IPS-NIHi7 (cell line): ENCODE data around the gene DNAAF6.
A peak's percentile ranks its signal among the peaks of the same experiment; 100 is the strongest.
"Not testable (repeated sequence)": the region's sequence is repeated elsewhere in the genome, so short reads cannot be mapped to it uniquely, and the experiment has no call there.

ENCODE experiments used
- DNase-seq: peaks from one replicate; pipeline ENCODE4 v3.0.0; 2012; ENCODE audit warnings: mixed read lengths; ENCODE audit errors: extremely low spot score

DNAAF6 gene

DNA sequence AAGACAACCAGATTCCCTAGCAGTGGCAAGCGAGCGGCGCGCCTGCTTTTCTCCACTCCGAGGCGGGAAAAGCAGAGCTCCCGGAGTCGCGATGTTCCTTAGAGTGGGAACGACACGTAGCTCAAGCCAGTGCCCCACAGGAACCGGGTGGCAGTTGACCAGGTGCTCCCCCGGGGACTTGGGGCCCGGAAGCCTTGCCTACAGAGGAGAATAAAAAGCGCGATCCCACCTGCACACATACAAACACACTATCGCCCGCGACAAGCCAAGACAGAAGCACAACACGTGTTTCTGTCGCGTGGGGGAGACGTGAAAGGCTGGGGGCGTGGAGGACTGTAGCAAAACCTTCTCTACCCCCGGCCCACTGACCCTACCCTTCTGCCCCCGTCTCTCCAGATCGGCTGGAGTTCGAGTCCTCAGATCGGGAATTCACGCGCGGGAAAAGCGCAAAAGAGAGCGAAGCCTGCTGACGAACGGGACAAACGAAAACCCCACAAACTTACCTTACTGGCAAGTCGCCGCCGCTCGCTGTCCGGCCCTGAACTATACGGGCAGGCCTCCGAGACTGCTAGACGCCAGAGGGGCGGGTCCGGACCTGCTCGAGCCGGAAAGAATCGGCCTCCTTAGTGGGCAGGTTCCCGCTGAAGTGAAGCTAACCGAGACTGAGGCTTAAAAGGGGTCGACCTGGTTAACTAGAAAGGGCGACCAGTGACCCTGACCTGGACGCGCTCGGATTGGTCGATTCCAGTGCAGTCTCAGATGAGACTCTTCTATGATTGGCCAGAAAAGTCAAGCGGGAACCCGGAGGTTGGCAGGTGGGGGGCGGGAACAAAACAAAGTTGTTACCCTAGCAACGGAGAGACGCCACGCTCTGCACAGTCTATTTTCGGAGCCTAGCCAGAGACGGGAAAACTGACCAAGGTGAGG, at the start of gene DNAAF6, which contains the start of gene NUP62CL:
DNAAF6 (plus strand) TSS at position 842 of the 927 bp plus-strand sequence. CDS start 6,265 bp downstream, outside the sequence.
NUP62CL (minus strand) TSS at position 664 of the 927 bp plus-strand sequence. CDS start 31,287 bp downstream, outside the sequence.
- peak; percentile 83 for DNase-seq

DNA sequence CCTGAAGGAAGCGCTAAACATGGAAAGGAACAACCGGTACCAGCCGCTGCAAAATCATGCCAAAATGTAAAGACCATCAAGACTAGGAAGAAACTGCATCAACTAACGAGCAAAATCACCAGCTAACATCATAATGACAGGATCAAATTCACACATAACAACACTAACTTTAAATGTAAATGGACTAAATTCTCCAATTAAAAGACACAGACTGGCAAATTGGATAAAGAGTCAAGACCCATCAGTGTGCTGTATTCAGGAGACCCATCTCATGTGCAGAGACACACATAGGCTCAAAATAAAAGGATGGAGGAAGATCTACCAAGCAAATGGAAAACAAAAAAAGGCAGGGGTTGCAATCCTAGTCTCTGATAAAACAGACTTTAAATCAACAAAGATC, 48.8 kb upstream of the DNAAF6 start:
- not testable (repeated sequence) for DNase-seq

DNA sequence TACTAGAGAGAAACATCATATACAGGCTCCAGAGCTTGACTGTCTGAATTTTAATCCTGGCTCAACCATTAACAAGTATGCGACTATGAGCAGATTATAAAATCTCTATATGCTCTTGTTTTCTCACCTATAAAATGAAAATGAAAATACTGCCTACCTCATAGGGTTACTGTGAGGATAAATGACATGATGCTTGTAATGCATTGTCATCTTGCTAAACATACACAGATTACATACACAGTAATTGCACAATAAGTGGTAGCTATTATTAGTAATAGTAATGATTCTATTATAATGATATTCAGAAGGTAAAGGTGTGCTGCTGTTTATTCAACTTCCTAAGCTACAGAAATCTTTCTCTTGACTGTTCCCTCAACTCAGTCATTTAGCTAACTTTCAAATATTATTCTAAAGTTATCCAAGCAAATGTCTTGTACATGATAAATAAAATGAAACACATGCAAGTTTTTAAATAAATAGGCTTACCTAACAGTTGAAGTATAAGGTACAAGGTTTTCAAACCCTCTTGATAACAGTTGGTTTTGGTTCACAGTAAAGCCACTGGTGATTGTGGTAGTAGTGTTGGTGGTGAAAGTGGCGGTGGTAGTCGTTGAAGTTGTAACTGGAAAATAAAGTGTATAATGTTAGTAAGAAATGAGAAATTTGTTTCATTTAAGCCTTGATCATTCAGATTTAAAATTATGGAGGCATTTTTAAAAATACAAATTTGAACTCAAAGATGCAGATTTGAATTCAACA, 39.1 kb upstream of the DNAAF6 start:
- DNase-seq: no peak

DNA sequence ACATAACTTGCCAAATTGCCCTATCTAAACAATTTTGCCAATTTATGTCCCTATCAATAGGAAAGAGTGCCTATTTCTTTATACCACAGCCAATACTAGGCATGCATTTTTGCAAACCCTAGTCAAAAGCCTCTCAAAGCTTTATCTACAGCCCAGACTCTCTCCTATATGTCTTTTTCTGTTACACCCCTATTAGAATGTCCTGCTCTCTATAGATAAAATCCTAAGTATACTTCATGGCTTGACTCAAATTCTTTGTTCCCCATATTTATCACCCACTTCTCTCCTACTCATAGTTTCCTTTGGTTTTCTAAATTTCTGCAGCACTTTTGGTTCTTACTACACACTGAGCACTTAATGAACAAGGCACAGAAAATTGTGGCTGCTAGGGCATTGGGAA, 38.2 kb upstream of the DNAAF6 start:
- no peak for DNase-seq

DNA sequence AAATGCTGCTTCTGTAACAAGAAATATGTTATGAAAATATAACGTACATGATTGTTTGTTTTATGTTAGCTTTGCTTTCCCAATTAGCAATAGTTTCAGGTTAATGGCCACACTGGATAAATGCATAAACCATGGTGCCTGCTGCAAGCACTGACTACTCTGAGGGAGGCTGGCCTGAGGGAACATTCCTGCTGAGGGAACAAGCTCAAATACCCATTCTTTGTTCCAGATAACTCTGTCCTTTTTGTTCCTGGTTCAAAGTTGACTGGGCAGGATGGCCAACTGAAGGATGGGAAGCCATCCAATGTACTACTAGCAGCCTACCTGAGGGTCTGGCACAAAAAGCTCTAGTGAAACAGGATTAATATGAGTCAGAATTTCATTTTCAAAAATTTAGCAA, 37.7 kb upstream of the DNAAF6 start:
- DNase-seq: no peak

DNA sequence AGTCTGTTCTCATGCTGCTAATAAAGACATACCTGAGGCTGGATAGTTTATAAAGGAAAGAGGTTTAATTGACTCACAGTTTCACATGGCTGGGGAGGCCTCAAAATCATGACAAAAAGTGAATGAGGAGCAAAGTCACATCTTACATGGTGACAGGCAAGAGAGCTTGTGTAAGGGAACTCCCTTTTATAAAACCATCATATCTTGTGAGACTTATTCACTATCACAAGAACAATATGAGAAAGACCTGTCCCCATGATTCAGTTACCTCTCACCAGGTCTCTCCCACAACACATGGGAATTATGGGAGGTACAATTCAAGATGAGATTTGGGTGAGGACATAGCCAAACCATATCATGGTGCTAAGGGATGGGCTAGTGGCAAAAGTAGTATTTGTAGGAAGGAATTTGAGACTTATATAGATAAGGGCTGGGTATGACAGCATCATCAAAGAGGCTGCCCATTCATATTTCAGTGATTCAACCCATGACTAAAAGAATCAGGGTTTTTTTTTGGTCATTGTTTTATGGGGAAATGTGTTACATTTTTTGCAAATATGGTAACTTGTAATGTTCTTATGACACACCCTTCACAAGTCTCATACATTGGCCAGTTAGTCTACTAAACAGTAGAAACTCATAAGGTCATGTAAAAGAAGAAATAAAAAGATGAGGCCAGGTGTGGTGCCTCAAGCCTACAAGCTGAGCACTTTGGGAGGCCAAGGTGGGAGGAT, 34.9 kb upstream of the DNAAF6 start:
- DNase-seq: no peak

DNA sequence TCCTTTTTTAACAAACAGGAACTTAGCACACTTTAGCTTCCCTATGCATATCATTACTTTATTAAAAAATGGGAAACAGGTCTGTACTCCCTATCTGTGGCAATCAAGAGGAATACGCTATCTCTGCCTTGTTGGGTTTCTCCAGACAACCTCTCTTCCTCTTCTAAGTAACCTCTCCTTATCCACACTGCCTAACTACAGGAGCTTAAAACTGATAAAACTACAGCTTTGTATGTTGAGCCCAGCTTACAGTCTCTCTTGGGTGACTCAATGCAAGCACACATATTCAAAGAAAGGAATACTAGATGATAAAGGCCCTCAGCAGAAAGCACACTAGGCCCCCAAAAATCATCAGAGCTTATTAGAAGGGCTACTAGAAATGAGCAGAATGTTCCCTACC, 9.1 kb upstream of the DNAAF6 start:
- DNase-seq: no peak

DNA sequence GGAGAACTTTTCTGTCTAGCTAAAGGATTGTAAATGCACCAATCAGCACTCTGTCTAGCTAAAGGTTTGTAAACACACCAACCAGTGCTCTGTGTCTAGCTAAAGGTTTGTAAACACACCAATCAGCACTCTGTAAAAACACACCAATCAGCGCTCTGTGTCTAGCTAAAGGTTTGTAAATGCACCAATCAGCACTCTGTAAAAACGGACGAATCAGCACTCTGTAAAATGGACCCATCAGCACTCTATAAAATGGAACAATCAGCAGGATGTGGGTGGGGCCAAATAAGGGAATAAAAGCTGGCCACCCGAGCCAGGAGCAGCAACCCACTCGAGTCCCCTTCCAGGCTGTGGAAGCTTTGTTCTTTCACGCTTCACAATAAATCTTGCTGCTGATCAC, 8.3 kb upstream of the DNAAF6 start:
- not testable (repeated sequence) for DNase-seq

DNA sequence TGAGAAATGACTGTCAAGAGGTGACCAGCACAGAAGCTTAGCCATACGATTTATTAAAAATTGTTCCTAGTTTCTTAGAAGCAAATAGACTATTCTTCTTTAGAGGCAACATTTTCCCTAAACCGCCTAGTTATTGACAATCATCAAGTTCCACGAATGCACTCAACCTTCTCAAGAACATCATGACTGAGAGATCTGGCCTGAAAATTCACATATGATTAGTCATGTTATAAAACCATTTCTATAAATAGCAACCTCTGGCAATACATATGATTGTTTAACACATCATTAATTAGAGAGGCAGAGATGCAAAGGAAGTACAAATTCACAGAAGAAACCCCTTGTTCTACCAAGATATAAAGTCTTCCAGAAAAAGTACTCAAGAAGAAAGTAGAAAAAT, 6.9 kb upstream of the DNAAF6 start:
- DNase-seq: no peak

DNA sequence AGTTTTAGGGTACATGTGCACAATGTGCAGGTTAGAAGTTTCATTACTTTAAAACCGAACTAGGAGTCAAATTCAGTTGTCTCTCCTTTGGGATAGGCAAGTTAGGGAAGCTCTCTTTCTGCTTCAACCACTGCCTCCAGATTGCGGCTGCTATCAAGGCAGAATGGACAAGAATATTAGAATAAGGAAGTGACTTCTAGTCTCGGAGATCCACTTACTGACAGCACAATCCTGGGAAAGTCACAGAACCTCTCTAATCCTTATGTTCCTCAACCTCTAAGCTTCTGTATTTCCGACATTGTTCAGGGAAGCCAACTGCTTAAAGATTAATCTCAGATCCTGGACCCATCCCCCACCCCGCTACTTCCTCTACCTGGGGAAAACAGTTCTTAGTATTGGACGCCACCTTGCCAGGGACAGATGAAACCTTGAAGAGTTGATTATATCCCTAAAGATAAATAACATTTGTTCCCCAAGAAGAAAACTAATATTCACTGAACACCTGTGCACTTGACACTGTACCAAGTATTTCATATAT, 2.3 kb upstream of the DNAAF6 start:
- DNase-seq: no peak

DNA sequence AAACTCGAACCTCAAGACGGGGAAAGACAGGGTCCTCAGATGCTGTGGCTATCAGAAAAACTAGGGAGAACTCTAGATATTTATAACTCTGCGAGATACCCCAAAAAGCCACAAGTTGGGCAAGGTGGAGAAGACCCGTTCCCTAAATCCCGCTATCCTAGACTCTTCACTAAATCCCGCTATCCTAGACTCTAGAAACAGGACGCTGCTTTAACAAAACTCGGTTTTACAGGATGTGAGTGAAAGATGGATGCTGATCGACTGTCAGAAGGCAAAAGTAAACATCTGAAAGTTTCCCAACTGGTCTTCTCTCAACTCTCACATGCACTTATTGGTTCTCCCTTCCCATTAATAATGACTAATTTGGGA, 270 bp downstream of the DNAAF6 start:
- no peak for DNase-seq

DNA sequence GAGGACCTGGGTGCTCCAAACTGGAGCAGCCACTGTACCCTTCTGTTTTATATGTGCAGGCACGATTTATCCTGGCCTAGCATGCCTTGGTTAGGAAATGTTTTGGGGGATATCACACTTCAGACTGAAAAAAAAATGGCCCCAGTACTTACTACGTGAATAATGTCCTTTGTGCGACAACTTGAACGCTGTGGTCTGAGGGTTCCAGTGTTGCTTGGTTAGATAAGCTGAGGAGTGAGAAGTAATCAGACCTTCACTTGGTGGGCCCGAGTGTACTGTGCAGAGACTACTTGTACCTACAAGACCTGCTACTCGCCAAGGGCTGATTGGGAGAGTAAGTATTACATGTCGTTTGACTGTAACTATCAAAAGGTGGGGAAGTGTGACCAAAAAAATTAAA, 678 bp downstream of the DNAAF6 start:
- no peak for DNase-seq

DNA sequence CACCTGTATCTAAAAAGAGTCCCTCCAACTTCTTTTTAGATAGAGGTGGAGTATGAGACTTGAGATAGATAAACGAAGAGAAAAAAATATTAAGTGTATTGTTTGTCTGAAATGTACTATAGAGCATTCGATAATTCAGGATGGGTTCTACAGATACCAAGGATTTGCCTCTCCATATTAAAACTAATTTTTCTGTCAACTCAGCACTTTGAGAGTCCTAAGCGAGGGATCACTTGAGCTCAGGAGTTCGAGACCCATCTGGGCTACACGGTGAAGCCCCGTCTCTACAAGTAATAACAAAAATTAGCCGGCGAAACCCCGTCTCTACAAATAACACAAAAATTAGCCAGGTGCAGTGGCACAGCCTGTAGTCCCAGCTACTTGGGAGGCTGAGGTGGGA, 1.5 kb downstream of the DNAAF6 start:
- no peak for DNase-seq

DNA sequence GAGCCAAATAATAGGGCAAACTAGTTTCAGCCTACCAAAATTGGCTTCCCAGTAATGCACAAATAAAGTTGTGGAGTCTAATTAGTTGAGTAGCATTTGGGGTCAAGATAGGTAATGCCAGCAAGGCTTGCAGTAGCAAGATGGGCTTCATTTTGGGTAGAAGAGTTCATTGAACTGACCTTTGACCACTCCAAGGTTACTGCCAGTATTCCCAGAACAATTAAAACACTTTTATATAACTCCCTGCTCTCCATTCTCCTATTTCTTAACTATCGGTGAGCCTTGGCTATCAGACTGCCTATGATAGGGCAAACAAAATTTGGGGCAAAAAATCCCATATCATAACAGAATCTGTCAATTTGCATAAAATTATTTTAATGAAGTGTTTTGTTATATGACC, 7.1 kb downstream of the DNAAF6 start:
- DNase-seq: no peak

DNA sequence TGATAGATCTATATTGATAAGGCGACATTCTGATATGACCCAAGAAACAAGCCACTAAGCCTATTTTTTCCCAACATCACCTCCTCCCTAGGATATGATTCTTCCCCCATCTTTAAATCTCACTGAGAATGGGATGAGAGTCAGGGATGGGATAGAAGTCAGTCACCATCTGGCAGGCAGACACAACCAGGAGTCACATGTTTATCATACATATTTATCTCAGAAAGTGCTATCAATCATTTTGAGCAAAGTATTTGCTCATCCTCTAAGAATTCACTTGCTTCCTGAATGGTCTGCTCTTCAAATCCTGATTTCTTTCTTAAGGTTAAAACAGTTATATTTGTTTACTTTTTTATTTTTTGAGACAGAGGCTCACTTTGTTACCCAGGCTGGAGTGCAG, 20.3 kb downstream of the DNAAF6 start:
- DNase-seq: no peak

DNA sequence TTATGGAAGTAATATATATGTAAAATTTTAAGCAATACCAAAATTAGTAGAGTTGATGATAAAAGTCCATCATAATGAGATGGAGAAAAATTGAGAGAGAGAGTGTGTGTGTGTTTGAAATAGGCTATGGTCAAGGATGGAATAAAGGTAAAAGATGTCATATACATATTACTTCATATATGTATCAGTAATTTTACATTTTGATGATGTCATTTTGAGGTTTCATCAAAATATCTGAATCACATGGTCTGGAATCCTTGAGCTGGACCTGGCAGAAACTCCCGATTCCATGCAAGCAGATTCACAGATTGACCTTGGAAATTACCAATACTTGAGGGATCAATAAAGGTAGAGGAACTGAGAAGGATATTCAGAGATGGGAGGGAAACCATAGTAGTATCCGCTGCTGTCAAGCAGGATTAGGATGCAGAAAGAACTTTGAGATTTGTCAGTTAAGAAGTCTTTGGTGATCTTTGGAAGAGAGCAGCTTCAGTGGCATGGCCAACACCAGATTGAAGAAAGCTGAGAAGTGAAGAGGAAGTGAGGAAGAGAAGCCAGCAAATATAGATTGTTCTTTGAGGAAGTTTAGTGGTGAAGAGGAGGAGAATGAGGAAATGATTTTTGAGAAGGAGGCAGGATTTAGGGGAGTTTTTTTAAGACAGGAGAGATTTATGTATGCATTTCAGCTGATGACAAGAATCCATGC, 21.5 kb downstream of the DNAAF6 start:
- no peak for DNase-seq

DNA sequence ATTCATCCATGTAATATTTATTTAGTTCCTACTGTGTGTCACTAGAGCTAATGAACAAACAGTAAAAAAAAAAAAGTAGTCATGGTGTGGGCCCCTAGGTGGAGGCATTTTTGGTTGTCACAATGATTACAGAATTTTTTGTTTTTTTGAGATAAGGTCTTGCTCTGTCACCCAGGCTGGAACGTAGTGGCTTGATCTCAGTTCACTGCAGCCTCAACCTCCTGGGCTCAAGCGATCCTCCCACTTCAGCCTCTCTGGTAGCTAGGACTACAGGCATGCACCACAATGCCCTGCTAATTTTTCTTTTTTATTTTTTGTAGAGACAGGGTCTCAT, 22.0 kb downstream of the DNAAF6 start:
- no peak for DNase-seq

DNA sequence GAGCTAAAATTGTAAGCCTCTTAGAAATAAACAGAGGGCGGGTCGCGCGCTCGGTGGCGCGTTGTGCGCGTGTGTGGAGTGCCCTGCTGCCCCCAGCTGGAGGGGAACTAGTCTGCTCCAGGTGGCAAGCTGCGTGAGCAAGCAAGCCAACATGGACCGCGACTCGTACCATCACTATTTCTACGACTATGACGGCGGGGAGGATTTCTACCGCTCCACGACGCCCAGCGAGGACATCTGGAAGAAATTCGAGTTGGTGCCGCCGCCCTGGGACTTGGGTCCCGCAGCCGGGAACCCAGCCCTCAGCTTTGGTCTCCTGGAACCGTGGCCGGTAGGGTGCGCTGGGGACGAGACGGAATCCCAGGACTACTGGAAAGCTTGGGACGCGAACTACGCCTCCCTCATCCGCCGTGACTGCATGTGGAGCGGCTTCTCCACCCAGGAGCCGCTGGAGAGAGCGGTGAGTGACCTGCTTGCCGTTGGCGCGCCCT, 66.1 kb downstream of the DNAAF6 start:
- peak; percentile 76 for DNase-seq

DNA sequence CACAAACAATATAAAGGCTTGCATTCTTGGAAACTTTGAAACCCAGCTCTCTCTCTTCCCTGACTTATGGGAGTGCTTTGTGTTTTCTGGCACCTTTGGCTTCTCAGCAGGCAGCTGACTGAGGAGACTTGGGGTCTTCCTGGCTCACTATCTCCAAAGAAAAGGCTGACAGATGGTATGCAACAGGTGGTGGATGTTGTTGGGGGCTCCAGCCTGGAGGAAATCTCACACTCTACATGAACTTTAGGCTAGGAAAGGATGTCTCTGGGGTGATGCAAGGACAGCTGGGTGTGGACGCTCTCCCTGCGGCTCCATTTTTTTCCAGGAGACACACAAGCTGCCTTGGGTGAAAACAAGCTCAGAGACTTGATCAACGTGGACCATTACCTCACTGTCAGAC, 67.4 kb downstream of the DNAAF6 start:
- DNase-seq: no peak

DNA sequence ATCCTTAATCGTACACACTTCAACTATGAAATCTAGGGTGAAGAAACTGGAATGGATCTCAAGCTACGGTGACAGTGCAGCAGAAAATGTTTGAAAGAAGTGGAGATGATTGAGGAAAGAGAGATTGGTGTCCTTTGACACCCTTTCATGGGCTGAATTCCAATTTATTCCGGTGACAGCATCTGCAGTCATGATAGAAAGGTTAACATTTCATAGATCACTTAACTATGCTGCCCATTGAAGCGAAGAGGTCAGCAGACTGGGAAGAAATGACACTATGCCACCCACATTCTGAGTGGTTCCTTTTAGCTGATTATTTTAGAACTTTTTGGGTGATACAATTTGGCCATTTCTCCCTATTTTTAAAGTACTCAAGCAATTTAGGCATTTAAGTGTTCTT, 82.3 kb downstream of the DNAAF6 start:
- no peak for DNase-seq

DNA sequence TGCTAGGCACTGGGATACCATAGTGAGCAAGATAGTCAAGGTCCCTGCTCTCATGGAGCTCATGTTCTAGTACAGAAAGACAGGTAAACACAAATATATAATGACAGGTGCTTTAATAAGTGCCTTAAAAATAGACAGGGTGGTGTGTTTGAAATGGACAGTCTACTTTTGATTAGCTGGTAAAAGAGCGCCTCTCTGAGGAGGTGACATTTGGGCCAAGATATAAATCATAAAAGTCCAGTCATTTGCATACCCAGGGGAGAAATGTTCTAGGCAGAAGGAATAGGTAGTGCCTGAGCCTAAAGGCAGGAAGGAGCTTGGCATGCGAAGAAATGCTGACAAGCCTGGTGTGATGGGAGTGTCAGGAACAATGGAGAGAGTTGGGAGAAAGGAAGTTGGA, 83.6 kb downstream of the DNAAF6 start:
- no peak for DNase-seq
